Measurements from ENCODE around the gene ADAD1.

DNA sequence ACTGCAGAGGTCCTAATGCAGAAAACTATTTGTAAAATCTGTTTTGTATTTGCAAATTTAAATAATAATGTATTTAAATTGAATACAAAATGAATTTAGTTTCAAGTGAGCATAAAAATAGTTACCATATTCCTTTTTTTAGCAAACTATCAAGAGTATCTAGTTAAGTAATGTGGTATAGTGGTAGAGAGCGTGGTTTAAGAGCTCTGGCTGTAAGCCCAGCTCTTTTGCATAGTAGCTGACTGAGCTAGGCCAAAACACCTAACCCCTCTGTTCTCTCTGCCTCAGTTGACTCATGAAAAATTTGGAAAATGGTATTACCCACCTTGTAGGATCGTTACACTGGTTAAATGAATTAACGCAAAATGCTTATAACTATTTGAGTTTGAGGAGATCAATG, 18.1 kb upstream of the ADAD1 start:
- TF ChIP-seq, protein P1, sequence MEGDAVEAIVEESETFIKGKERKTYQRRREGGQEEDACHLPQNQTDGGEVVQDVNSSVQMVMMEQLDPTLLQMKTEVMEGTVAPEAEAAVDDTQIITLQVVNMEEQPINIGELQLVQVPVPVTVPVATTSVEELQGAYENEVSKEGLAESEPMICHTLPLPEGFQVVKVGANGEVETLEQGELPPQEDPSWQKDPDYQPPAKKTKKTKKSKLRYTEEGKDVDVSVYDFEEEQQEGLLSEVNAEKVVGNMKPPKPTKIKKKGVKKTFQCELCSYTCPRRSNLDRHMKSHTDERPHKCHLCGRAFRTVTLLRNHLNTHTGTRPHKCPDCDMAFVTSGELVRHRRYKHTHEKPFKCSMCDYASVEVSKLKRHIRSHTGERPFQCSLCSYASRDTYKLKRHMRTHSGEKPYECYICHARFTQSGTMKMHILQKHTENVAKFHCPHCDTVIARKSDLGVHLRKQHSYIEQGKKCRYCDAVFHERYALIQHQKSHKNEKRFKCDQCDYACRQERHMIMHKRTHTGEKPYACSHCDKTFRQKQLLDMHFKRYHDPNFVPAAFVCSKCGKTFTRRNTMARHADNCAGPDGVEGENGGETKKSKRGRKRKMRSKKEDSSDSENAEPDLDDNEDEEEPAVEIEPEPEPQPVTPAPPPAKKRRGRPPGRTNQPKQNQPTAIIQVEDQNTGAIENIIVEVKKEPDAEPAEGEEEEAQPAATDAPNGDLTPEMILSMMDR (IDR thresholded peaks at IDR 0.05): no peak
- no peak for TF ChIP-seq POLR2A (IDR thresholded peaks at IDR 0.05)
